ENCODE measurements around the gene IDH1.
"Not testable (repeated sequence)": the region's sequence is repeated elsewhere in the genome, so short reads cannot be mapped to it uniquely, and the experiment has no call there.

Gene IDH1

DNA sequence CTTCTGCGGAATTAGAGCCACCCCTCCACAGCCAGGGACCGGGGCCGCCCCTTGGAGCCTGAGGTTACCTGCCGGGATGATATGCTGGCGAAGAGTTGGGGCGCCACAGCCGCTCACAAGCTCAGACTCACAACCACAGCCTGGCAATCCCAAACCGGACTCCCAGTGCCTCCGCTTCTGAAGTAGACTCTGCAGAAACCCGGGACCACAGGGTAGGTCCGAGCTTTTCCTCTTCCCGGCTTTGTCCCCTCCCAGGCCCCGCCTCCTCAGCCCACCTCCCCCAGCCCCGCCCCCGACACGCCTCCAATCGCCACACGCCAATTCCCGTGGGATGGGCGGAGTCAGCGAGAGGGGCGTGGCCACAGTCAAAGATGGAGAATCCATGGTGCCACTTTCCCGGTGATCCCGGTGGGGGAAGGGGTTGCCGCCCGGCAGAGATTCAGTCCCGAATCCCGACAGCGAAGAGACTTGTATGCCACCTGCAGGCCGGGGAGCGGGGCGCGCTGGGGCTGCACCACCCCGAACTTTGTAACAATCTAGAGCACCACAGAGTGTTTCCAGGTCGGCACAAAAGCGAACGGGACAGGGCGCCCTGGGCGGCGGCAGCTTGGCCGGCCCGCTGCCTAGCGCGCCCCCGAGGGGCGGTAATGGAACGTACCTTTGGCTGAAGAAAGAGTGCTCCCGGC is at the start of gene IDH1:
IDH1 (minus strand) TSS at position 201 of the 686 bp plus-strand sequence. CDS start 3,520 bp downstream, outside the sequence.
- DNase-seq, result peak; percentile 99

DNA sequence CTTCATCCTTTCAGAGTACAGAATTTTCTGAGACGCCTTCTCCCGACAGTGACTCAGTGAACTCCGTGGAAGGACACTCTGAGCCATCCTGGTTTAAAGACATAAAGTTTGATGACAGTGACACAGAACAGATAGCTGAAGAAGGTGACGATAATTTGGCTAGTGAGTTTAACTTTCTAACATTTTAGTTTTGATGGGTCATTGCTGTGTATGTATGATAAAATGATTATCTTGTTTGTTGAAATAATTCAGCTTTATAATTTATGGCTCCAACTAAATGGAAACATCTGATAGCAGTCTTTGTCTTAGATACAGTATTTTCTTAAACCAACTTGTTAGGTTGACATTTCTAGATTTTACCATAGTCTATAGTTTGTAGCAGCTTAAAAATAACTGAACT is 49.3 kb upstream of the IDH1 start:
- no peak for DNase-seq

DNA sequence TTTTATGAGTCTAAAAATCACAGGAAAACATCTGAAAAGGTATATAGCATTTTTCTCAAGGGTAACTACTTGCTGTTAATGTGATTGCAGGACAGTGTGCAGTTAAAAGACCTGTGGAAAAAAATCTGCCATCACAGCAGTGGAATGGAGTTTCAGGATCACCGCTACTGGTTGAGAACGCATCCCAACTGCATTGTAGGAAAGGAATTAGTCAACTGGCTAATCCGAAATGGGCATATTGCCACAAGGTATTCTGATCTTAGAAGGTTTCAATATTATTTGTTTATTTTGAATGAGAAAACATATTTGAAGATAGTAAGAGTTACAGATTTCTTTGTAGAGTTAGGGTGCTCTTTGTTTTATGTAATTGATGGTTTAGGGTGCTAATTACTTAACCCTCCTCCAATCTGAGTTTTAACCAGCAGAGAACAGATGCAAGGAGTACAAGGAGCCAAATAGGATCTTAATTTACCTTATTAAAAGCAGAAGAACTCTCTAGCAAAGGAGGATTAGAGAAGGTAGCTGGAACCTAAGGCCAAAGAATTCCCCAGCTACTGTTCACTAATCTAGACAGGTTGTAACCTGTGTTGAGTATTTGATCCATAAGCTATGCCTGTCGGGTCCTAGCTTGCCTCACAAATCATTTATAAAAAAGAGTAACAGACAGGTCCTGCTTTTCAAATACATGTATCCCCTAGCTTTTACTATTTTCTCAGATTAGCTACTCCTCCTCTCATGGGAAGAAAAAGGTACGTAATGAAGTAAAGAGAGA is 46.2 kb upstream of the IDH1 start:
- DNase-seq, result no peak

DNA sequence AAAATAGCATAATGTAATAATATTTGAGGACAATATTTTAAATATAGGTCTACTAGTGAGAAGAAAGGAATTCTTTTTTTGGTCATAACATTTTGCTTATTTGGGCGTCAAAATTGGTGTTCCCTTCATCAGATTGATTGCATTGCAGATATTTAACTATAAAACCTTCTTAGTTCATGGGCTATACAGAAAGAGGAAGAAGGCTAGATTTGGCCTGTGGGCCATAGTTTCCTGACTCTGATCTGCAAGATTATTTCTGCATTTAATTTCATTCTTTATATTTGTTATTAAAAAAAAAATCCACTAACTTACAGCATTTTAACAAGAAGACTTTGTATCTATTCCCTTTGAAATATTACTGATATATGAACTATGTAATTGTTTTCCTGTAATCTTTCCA is 43.1 kb upstream of the IDH1 start:
- no peak for DNase-seq

DNA sequence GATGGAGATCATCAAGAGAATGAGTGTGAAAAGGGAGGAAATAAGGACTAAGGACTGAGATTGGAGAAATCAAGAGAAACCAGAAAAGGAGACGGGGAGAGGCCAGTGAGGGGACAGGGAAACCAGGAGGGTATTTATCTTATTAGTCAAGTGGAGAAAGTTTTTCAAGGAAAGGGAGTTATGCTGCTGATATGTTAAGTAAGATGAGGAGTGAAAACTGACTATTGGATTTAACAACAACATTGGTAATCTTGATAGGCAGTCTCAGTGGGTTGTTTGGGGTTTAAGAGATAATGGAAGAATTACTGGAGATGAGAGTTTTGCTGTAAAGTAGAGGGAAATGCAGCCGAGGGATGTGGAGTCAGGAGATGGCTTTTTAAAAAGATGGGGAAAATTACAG is 41.7 kb upstream of the IDH1 start:
- DNase-seq, result no peak

DNA sequence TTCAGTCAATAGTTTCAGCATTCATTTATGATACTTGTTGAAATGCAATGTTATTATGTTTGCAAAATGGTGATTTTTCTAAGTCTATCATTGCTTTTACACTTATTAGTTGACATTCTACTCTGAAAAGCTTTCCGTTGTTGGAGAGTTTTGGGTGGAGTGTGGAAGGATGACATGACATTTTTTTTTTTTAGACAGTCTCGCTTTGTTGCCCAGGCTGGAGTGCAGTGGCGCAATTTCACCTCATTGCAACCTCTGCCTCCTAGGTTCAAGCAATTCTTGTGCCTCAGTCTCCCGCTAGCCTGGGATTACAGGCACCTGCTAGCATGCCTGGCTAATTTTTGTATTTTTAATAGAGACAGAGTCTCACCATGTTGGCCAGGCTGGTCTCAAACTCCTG is 41.0 kb upstream of the IDH1 start:
- DNase-seq, result no peak

DNA sequence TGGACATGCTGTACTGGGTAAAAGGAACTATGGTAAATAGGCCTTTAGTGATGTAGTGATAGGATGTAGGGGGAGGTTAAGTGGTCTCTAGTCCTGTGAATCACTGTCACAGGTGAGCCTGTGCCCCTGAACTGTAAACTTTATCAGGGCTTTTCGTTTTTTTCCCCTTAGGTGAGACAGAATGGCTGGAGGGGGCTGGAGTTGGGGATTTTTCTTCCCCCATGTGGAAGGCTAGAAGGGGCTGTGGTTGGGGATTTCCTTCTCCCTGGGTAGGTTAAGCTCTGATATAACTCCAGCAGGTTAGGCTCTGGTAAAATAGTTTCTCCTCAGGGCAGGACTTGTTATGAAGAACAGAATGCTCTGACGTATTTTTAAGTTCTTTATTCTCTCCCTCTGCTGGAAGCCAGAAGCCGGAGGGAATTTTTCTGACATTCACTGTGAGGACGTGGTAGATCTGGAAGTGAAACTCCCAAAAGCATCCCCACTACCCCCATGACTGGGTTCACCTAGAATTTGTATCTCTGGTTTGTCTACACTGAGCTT is 39.7 kb upstream of the IDH1 start:
- DNase-seq, result no peak

DNA sequence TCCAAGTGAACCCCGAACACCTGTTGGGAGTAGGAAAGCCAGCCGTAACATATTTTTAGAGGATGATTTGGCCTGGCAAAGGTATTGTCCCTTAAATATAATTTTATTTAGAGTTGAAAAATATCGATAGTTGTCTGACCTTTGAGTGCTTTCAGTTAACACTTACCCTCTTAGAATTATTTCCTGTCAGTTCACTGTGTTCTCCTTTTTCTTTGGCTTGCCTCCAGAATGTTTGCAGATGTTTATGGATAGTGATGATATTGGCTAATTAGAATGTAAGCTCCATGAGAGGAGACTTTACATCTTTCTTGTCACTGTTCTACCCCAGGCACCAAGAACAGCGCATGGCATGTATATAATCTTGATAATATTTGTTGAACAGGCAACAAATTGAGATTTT is 31.0 kb upstream of the IDH1 start:
- DNase-seq, result no peak

DNA sequence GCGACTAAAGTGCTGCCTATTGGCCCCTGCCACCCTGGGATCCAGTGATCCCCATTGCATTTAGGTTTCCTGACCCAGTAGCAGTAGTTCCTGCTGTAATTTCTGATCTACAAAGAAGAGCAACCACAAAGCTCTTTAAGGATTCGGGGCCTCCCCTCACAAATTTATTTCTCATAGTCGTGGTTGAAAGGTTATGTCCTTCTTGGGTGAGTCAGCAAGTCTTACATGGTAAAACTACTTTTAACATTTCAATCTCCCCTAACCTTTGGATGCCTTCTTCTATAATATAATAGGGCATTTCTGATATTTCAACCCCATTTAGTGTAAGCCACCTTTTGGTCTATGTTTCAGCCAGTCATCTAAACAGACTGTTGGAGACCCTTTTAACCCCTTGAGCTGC is 26.1 kb upstream of the IDH1 start:
- DNase-seq, result no peak

DNA sequence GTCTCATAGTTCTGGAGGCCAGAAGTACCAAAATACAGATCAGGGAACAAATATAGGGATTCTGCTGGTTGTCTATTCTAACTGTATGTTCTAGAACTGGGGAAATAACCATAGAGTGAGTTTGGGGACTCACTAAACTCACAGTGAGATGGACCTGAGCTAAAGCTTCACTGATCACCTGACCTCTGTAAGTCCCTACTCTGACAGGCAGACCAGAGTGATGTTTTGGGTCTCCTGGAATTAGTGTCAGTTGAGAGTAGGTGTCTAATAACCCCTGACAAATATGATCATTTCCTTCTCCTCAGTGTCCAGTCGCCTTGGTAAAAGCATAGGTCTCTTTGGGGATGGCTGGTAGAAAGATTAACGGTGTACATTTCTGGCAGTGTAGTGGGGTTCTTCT is 25.4 kb upstream of the IDH1 start:
- no peak for DNase-seq

DNA sequence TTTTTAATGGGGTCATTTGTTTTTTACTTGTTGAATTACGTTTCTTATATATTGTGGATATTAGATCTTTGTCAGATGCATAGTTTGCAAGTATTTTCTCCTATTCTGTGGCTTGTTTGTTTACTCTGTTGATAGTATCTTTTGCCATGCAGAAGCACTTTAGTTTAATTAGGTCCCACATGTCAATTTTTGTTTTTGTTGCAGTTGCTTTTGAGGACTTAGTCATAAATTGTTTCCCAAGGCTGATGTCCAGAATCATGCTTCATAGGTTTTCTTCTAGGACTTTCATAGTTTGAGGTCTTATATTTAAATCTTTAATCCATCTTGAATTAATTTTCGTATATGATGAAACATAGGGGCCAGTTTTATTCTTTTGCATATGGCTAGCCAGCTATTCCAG is 24.4 kb upstream of the IDH1 start:
- DNase-seq, result no peak

DNA sequence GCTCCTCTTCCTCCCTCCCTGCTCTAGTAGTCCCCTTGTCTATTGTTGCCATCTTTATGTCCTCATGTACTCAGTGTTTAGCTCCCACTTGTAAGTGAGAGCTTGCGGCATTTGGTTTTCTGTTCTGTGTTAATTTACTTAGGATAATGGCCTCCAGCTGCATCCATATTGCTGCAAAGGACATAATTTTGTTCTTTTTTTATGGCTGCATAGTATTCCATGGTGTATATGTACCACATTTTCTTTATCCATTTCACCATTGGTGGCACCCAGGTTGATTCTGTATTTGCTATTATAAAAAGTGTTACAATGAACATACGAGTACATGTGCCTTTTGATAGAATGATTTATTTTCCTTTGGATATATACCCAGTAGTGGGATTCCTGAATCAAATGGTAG is 23.7 kb upstream of the IDH1 start:
- DNase-seq, result no peak

DNA sequence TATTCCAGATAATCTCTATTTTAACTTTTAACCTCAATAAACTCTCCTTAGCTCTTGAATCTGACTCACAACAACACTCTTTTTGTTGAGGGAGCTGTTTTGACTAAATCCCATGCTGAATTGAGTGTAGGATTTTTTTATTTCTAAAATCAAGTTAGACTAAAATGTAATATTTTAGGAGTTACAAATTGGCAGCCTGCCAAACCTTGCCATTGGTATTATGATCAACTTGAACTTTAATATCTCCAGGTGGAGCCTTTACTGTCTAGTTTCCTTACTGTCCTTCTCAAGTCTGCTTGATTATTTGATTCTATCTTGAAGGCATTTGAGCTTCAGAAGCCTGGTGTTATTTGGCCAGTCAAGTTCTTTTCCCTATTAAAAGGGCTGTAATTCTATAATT is 19.9 kb upstream of the IDH1 start:
- DNase-seq, result no peak

DNA sequence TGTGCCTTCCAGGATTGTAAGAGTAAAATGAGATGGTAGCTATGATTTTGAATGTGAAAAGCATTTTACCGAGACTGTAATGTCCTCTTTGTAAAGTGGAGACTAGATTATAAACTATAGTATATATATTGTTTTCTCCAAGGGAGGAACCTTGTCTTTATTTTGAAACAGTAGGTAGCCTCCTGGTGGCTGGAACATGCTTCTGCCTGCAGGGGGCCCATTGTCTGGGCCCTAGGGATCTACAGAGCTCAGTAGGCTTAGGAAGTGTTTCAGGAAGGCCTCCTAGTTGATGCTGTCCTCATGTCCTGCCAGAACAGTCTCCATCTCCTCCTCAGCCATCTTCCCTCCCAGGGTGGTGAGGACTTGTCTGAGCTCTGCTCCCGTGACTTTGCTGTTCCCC is 14.2 kb upstream of the IDH1 start:
- DNase-seq, result no peak

DNA sequence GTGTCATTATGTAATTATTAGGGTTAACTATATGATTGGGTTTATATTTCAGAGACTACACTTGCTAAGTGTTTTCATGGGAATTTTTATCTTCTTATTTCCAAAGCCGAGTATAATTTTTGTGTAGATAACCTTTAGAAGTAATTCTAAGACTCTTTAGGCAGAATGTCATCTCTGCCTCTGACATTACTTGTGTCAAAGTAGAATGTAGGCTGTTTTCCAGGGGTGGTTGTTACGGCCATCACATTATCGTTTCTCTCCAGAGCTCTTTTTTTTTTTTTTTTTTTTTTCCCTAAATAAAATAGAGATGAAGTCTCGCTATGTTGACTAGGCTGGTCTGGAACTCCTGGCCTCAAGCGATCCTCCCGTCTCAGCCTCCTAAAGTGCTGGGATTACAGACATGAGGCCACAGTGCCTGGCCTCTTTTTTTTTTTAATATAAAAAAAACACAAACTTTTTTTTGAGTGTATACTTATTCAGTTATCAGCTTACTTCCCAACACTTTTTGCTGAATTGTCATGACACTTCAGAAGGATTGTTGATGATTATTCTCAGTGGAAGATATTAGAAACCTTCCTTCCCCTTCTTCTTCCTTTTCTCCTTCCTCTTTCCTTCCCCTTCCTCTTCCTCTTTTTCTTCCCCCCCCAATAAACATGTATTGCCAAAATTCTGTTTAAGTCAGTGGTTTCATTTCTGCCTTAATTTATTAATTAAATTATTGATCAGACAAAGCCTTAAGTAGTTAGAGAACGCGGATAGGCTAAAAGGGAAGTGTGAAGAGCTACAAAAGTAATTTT is 13.5 kb upstream of the IDH1 start:
- no peak for DNase-seq

DNA sequence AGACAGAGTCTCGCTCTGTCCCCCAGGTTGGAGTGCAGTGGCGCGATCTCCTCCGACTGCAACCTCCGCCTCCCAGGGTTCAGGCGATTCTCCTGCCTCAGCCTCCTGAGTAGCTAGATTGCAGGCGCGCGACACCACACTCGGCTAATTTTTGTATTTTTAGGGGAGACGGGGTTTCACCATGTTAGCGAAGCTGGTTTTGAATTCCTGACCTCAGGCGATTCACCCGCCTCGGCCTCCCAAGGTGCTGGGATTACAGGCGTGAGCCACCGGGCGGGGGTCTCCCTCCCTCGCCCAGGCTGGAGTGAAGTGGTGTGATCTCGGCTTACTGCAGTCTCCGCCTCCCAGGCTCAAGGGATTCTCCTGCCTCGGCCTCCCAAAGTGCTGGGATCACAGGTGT is 12.7 kb upstream of the IDH1 start:
- not testable (repeated sequence) for DNase-seq

DNA sequence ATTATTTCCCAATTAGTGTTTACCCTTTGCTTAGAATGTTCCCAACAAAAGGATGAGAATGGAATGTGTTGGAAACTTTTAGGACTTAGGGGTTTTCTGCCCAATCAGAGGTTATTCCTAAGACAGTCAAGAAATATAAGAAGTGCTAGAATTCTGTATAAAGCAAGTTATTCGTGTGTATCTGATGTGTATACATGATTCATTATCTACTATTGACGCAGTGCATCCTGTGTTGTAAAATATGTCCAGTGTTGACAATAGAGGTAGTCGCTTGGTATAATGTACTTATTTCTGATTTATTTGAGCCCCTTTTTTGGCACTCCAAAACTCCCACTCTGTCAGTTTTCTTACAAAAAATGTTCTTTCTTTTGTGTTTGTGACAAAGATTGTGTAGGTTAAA is 12.1 kb upstream of the IDH1 start:
- no peak for DNase-seq

DNA sequence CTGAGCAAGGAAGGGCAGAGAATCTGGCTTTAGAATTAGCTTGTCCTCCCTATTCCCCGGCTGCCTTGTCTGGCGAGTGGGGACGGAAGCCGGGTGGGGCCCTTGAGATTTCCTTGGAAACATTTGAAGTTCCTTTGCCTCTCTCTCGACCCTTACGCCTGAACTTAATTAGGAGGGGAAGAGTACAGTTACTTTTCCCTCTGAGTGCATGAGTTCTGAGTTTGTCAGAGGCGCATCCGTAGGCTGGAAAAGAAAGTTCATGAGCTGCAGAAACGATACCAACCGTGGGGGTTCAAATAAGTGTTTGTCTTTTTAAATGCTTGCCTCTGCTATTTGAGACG is 11.7 kb upstream of the IDH1 start:
- DNase-seq, result no peak

DNA sequence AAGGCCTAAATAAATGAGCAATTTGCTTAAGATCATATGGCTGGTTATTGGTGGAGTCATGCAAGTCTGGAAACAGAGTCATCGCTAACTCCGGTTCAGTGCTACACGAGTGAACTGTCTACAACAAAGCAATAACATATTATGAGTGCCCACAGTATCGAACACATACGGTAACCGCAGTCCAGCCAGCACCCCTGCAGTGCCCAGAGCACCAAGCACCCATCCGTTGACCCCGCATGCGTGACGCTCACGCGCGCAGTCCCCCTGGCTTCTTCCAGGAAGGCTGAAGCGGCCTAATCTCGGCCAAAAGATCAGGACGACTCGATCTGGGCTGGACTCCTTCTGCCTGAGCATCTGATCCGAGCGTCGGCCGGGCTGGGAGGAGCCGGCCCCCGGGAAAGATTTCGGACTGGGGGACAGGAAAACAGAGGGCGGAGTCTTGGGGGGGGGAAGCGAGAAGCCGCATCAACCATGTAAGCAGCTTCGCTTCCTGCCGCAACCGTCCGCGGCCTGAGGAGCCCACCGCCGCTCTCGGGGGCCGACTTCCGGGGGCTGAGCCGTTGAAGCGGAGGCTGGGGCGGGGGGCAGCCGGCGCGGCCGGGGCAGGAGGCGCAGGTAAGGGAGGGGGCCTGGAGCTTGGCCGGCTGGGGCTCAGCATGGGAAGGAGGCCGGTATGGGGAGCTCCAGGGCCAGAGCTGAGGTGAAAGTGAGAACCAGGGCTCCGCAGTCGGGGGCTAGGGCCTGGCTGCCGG is 11.1 kb upstream of the IDH1 start, which contains the start of gene PIKFYVE:
PIKFYVE (plus strand) TSS at position 455 of the 752 bp plus-strand sequence. CDS start 5,265 bp downstream, outside the sequence.
- peak; percentile 91 for DNase-seq

DNA sequence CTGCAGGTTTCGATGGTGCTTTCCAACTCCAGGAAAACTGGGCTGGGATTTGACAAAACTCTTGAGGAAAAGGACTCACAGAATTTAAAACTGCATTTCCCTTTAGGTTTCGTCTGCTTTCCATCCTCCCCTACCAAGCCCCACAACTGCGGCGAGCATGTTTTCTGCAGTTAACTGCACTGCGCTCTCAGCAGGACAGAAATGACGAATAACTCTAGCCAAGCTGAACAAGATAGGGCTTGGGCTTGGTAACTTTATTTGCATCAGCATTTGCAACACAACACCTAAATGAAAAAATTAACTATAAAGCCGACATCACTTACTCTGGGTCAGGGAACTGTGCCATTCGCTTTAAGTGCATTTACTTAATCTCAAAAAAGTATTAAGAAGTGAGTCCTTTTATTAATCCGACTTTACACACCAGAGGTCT is 10.5 kb upstream of the IDH1 start:
- DNase-seq, result peak; percentile 62

DNA sequence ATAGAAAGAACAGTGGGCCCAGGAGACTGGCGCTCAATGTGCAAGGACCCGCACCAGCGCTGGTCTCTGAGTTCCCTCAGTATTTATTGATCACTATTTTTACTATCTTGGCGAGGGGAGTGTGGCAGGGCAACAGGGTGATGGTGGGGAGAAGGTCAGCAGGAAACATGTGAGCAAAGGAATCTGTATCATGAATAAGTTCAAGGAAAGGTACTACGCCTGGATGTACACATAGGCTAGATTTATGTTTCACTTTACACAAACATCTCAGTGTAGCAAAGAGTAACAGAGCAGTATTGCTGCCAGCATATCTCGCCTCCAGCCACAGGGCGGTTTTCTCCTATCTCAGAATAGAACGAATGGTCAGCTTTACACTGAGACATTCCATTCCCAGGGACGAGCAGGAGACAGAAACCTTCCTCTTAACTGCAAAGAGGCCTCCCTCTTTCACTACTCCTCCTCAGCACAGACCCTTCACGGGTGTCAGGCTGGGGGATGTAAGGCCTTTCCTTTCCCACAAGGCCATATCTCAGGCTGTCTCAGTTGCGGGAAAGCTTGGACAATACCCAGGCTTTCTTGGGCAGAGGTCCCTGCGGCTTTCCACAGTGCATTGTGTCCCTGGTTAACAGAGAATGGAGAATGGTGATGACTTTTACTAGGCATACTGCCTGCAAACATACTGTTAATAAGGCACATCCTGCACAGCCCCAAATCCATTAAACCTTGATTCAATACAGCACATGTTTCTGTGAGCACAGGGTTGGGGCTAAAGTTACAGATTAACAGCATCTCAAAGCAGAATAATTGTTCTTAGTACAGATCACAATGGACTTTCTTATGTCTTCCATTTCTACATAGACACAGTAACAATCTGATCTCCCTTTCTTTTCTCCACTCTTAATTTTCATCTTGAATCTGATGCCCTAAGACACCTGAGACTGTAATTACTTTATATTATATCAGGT is 2.3 kb upstream of the IDH1 start:
- DNase-seq, result not testable (repeated sequence)
